ENCODE results near the gene PALM.
A peak's percentile ranks its signal among the peaks of the same experiment; 100 is the strongest.

The PALM gene

DNA sequence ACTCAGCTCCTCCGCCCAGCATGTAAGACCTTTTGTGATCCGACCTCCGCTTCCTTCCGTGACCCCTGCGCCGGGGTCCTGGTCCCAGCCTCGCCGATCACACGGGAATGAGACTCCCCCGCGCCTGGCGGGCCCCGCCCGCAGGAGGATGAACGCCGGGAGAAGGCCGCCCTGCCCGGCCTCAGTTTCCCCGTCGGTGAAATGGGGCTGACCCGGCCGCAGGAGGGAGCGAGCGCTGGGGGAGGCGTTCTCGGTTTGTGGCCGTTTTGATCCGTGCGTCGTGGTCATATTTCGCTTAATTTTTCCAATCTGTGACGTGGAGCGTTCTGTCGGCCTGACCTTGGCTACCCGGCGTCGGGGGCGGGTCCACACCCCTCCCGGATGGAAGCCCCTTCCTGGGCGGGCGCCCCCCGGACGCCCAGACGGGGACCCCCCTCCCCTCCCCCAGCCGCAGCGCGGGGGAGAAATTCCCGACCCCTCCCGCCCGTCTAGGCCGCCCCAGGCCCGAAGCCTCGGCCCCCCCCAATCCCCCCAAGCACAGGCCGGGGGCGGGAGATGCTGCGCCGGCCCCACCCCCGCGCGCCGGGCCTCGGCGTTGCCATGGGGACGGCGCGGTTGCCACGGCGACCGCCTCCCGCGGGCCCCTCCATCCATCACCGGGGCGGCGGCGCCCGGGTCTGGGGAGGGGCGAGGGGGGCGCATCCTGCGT lies 11.1 kb downstream of the PALM start:
- intact Hi-C loops (cut with DNase I; ENCODE audit: low total_unique reads), result no loop called here
- H3K27ac ChIP-seq, result peak overlapping the region; percentile 24 to 29
- H3K27me3 ChIP-seq, result peaks cover 0 to 59% of the 10 kb centered on the region in 2 donors
- DNase-seq, result no peak
- peaks cover 0 to 17% (median 9%) of the 10 kb centered on the region in 4 donors for H3K4me1 ChIP-seq
- peaks cover 0 to 8% (median 6%) of the 10 kb centered on the region in 3 donors for H3K36me3 ChIP-seq
- peaks cover 0 to 8% (median 6%) of the 10 kb centered on the region in 3 donors for H3K9me3 ChIP-seq
- TF ChIP-seq, protein P1, sequence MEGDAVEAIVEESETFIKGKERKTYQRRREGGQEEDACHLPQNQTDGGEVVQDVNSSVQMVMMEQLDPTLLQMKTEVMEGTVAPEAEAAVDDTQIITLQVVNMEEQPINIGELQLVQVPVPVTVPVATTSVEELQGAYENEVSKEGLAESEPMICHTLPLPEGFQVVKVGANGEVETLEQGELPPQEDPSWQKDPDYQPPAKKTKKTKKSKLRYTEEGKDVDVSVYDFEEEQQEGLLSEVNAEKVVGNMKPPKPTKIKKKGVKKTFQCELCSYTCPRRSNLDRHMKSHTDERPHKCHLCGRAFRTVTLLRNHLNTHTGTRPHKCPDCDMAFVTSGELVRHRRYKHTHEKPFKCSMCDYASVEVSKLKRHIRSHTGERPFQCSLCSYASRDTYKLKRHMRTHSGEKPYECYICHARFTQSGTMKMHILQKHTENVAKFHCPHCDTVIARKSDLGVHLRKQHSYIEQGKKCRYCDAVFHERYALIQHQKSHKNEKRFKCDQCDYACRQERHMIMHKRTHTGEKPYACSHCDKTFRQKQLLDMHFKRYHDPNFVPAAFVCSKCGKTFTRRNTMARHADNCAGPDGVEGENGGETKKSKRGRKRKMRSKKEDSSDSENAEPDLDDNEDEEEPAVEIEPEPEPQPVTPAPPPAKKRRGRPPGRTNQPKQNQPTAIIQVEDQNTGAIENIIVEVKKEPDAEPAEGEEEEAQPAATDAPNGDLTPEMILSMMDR (IDR thresholded peaks at IDR 0.05), result no peak
- no peak overlapping the region for H3K4me3 ChIP-seq

DNA sequence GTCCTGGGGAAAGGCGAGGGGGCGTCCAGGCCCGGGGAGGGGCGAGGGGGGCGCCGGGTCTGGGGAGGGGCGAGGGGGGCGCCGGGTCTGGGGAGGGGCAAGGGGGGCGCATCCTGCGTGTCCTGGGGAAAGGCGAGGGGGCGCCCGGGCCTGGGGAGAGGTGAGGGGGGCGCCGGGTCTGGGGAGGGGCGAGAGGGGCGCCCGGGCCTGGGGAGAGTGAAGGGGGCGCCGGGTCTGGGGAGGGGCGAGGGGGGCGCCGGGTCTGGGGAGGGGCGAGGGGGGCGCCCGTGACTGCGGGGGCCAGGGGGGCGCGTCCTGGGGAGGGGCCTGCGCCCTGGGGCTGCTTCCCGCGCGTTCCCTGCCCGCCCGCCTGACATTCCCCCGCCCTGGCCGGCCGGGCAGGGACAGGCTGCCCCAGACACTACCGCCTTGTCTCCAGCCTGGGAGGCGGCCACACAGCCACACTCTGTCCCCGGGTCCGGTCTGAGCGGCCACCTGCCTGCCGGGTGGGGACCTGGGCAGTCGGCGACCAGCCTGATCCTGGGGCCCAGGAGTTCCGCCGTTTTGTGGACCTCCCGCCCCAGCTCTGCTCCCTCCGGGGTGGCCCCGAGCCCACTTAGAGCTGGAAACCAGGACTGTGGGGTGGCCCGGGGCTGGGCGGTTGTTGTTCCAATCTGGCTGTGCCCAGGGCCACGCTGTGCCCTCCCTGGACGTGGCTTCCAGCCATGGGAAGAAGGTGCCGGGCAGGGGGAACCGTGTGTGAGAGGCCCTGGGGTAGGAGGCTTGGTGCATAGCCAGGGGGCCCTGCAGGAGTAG lies 11.8 kb downstream of the PALM start:
- no peak for DNase-seq
- Histone ChIP-seq H3K4me3 (no peak overlapping the region), H3K27me3 (peaks cover 0 to 59% of the 10 kb centered on the region in 2 donors), H3K27ac (peak overlapping the region in 1 of 2 donors; percentile 44), H3K9me3 (peaks cover 0 to 3% (median 1%) of the 10 kb centered on the region in 3 donors), H3K4me1 (peaks cover 0 to 17% (median 9%) of the 10 kb centered on the region in 4 donors), H3K36me3 (peaks cover 0 to 2% (median 1%) of the 10 kb centered on the region in 3 donors)
- TF ChIP-seq, protein P1 (IDR thresholded peaks at IDR 0.05), result no peak
- intact Hi-C loops (cut with DNase I; ENCODE audit: low total_unique reads), result no loop called here

DNA sequence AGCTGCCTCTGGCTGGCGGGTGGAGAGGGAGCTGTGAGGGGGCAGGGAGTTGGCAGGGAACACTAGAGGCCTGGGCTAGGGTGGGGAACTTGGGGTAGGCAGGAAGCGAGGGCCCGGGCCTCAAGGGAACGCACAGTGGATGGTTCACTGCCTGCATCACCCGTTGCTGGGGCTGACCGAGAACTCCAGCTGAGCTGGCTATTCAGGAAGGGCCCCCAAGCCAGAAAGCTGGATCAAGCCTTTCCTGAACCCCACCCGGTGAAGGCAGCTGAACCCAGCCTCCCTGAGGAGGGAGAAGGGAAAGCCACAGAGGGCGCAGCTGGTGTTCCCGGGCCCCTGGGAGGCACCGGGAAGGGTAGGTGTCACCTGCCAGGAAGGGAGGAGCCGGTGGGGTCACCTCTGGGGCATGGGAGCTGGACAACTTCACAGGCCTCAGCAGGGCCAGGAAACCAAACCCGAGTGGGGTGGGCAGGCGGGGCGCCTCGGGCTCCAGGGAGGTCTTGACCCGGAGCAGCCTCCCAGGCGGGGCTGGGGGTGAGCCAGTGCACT lies 13.9 kb downstream of the PALM start:
- no peak for DNase-seq
- TF ChIP-seq, protein P1 (IDR thresholded peaks at IDR 0.05), result no peak
- intact Hi-C loops (cut with DNase I; ENCODE audit: low total_unique reads), result no loop called here

DNA sequence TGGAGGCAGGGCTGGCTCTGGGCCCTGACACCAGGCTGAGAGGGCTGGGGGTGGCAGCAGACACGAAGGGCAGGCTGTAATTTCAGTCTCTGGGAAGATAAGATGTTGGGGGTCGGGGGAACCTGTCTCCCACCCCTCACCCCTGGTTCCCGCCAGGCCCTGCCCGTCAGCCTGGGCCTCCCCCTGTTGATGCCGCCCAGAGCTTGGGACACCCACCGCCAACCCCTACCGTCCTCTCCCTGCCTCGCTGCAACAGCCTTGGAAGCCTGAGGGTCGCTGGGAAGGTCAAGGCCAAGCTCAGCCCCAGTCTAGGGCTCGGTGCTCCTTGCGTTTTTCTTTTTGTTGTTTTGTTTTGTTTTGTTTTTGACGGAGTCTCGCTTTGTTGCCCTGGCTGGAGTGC lies 14.5 kb downstream of the PALM start:
- Histone ChIP-seq H3K36me3 (no peaks in the 10 kb centered on the region), H3K27ac (no peak overlapping the region), H3K9me3 (no peaks in the 10 kb centered on the region), H3K4me3 (no peak overlapping the region), H3K27me3 (peaks cover 0 to 46% of the 10 kb centered on the region in 2 donors), H3K4me1 (peaks cover 0 to 17% (median 9%) of the 10 kb centered on the region in 4 donors)
- DNase-seq, result no peak
- TF ChIP-seq, protein P1 (IDR thresholded peaks at IDR 0.05), result no peak
- intact Hi-C loops (cut with DNase I; ENCODE audit: low total_unique reads), result no loop called here

More for the DNA sequence above, 13.9 kb downstream of the PALM start:
- H3K36me3 ChIP-seq, result no peaks in the 10 kb centered on the region
- H3K27ac ChIP-seq, result no peak overlapping the region
- H3K4me3 ChIP-seq, result no peak overlapping the region
- no peaks in the 10 kb centered on the region for H3K9me3 ChIP-seq
- peaks cover 0 to 52% of the 10 kb centered on the region in 2 donors for H3K27me3 ChIP-seq
- peaks cover 0 to 17% (median 9%) of the 10 kb centered on the region in 4 donors for H3K4me1 ChIP-seq

DNA sequence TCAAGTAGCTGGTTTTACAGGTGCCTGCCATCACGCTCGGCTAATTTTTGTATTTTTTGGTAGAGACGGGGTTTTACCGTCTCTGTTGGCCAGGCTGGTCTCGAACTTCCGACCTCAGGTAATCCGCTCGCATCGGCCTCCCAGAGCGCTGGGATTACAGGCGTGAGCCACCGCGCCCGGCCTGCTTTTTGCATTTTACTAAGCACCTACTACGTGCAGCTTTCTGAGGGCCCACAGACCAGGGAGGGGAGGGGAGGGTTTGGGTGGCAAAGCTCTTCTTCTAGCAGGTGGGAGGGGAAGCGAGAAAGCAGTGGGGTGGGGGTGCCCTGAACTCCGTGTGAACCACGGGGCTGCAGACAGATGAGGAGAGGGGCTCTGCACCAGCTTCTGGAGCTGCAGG lies 15.0 kb downstream of the PALM start:
- peaks cover 0 to 41% of the 10 kb centered on the region in 2 donors for H3K27me3 ChIP-seq
- H3K9me3 ChIP-seq, result no peaks in the 10 kb centered on the region
- no peaks in the 10 kb centered on the region for H3K36me3 ChIP-seq
- no peak overlapping the region for H3K27ac ChIP-seq
- TF ChIP-seq, protein P1 (IDR thresholded peaks at IDR 0.05), result no peak
- DNase-seq, result no peak
- peaks cover 0 to 17% (median 9%) of the 10 kb centered on the region in 4 donors for H3K4me1 ChIP-seq
- intact Hi-C loops (cut with DNase I; ENCODE audit: low total_unique reads), result no loop called here
- no peak overlapping the region for H3K4me3 ChIP-seq
